ENCODE measurements around the gene HACD2. TPM values are rescaled to one million over a fixed set of nuclear protein-coding genes. Genes with fewer than 3 reads are reported as not detected.
"Not testable (repeated sequence)": the region's sequence is repeated elsewhere in the genome, so short reads cannot be mapped to it uniquely, and the experiment has no call there.

The HACD2 gene
- total RNA-seq, 2 donors from 2014 or later, result 18.8 to 22.6 TPM

DNA sequence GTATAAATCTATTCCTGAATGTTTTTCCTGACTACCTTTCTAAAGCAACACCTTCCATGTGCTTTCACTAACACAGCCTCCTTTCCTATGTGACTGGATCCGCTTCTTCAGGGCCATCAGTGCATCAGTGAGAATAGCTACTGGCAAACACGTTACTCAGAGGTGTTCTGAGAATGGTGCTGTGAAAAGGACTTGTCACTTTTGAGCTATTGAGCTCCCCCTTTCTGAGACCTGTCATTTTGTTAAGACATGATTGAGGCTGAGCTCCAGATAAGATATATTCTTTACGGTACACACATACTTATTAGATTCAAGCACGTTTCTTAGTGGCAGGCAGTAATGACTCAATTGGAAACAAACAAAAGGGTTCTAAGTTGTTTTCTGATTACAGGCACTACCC lies 90.9 kb downstream of the HACD2 start:
- TF ChIP-seq, protein P1, sequence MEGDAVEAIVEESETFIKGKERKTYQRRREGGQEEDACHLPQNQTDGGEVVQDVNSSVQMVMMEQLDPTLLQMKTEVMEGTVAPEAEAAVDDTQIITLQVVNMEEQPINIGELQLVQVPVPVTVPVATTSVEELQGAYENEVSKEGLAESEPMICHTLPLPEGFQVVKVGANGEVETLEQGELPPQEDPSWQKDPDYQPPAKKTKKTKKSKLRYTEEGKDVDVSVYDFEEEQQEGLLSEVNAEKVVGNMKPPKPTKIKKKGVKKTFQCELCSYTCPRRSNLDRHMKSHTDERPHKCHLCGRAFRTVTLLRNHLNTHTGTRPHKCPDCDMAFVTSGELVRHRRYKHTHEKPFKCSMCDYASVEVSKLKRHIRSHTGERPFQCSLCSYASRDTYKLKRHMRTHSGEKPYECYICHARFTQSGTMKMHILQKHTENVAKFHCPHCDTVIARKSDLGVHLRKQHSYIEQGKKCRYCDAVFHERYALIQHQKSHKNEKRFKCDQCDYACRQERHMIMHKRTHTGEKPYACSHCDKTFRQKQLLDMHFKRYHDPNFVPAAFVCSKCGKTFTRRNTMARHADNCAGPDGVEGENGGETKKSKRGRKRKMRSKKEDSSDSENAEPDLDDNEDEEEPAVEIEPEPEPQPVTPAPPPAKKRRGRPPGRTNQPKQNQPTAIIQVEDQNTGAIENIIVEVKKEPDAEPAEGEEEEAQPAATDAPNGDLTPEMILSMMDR (IDR thresholded peaks at IDR 0.05), result no peak
- ATAC-seq (ENCODE audit: insufficient number of reproducible peaks, low FRiP score, low read depth) (no peak), DNase-seq (ENCODE audit: low spot score) (no peak)
- H3K27ac ChIP-seq, result peak overlapping the region in 1 of 2 donors; percentile 3
- H3K27me3 ChIP-seq (replicated peaks; ENCODE audit: insufficient read depth), result no peaks in the 10 kb centered on the region
- H3K36me3 ChIP-seq, result no peaks in the 10 kb centered on the region
- peaks cover 4 to 32% of the 10 kb centered on the region in 2 donors for H3K4me1 ChIP-seq (ENCODE audit: control insufficient read depth in 1 of 2, low read depth in 2 of 2)
- no peak overlapping the region for H3K4me3 ChIP-seq
- H3K9me3 ChIP-seq, result no peaks in the 10 kb centered on the region

DNA sequence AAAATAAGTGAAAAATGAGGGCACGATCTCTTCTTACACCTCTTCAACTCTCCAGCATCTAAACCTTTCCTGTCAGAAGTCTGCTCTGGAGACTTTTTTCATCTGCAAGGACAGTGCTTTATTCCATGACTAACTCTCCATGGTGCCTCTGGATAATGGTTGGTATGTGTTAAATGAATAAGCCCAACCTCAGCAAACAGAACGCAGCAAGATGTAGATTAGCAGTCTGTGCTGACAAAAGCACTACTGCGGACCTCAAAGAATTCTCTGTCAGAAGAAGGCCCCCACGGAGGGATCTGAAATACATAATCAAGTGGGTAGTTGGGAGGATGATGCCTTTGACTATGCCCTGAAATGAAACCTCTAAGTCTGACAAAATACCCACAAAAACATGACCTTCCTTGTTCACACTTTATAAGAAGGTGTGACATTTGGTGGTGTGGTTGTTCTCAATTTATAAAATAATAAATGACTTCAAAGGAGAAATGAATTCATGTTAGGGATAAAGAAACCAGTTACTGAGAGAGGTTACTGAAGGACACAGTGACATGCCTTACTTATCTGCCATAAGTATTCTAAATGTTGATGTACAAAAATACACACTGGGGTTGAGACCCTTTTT lies 92.8 kb downstream of the HACD2 start:
- Histone ChIP-seq H3K9me3 (no peaks in the 10 kb centered on the region), H3K27me3 (replicated peaks; ENCODE audit: insufficient read depth) (no peaks in the 10 kb centered on the region), H3K27ac (no peak overlapping the region), H3K36me3 (no peaks in the 10 kb centered on the region), H3K4me1 (ENCODE audit: control insufficient read depth in 1 of 2, low read depth in 2 of 2) (peaks cover 0 to 29% of the 10 kb centered on the region in 2 donors), H3K4me3 (no peak overlapping the region)
- ATAC-seq (ENCODE audit: insufficient number of reproducible peaks, low FRiP score, low read depth) (no peak), DNase-seq (ENCODE audit: low spot score) (no peak)
- TF ChIP-seq, protein P1 (IDR thresholded peaks at IDR 0.05), result no peak

DNA sequence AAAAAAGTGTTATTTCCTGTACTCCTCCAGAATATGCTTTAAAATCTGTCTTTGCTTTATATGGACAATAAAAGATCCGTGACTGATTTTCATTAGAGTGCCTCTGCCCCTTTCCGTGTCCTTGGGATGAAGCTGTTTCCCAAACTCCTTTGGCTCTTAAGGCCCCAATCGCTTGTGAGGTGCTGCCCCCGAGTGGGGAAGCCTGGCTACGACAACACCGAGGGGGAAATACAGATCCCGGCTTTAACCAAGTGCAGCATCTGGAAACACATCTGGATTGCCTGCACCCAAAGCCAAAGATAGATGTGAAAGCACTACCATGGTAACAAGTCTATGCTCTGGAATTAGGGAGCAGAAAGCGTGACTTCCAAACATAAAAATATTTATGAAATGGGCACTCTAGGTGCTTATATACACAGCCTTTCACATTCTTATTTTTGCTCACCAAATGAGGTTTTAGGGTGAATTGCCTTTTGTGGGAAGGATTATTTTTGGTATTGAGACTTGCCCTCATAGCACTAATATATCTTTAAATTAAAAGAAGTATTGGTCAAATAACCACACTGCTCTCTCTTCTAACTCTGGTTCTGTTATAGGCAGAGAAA lies 95.4 kb downstream of the HACD2 start:
- ATAC-seq (ENCODE audit: insufficient number of reproducible peaks, low FRiP score, low read depth), result no peak

DNA sequence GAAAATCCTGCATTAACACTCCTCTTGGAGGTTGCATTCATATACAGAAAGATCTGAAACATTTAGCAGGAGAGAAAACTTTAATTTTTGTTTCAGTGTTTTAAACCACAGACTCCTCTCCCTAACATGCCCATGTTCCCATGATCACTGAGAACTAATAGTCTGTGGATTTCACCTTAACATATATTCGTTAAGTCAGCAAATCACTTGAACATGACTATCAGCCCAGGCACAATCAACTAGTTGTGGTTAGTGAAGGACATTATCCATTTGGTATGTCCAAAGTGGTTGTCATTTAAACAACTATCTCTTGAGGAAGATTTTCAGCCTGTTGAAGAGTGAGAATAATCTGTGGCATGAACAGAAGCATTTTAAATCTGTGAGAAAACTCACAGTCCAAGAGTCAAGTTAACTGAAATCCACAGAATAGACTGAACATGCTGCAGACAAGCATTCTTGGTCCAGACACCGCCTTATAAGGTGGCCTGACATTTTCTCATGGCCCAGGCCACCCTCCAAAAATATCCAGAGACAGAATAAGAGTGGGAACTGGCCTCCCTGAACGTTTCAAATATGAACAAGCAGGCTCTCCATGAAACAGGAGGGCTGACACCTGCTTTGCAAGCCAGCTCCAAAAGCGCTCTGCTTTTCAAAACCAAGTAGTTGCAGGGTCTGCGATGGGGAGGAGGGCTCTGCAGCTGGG lies 96.1 kb downstream of the HACD2 start:
- Histone ChIP-seq H3K4me1 (ENCODE audit: control insufficient read depth in 1 of 2, low read depth in 2 of 2) (peaks cover 0 to 20% of the 10 kb centered on the region in 2 donors), H3K27me3 (replicated peaks; ENCODE audit: insufficient read depth) (no peaks in the 10 kb centered on the region), H3K36me3 (no peaks in the 10 kb centered on the region), H3K27ac (peak overlapping the region; percentile 74 to 84), H3K4me3 (peak overlapping the region; percentile 39), H3K9me3 (no peaks in the 10 kb centered on the region)
- TF ChIP-seq, protein P1 (IDR thresholded peaks at IDR 0.05), result no peak
- ATAC-seq (ENCODE audit: insufficient number of reproducible peaks, low FRiP score, low read depth) (peak; percentile 57), DNase-seq (ENCODE audit: low spot score) (no peak)

More for the DNA sequence above, 95.4 kb downstream of the HACD2 start:
- no peaks in the 10 kb centered on the region for H3K27me3 ChIP-seq (replicated peaks; ENCODE audit: insufficient read depth)
- TF ChIP-seq, protein P1 (IDR thresholded peaks at IDR 0.05), result peak; percentile 86
- H3K4me3 ChIP-seq, result peak overlapping the region; percentile 39
- no peaks in the 10 kb centered on the region for H3K9me3 ChIP-seq
- DNase-seq (ENCODE audit: low spot score), result peak; percentile 33
- H3K36me3 ChIP-seq, result no peaks in the 10 kb centered on the region
- peaks cover 0 to 25% of the 10 kb centered on the region in 2 donors for H3K4me1 ChIP-seq (ENCODE audit: control insufficient read depth in 1 of 2, low read depth in 2 of 2)
- peak overlapping the region; percentile 74 to 84 for H3K27ac ChIP-seq

DNA sequence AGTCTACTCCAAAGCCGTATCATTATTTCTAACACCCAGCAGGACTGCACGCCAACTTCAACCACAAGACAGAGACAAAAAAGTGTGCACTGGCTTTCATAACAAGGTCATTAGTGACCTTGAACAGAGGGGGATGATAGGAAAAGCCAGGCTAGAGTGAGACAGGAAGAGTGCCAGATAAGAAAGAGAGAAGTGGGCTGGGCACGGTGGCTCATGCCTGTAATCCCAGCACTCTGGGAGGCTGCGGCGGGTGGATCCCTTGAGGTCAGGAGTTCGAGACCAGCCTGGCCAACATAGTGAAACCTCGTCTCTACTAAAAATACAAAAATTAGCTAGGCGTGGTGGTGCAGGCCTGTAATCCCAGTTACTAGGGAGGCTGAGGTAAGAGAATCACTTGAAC lies 97.8 kb downstream of the HACD2 start:
- H3K27me3 ChIP-seq (replicated peaks; ENCODE audit: insufficient read depth); H3K4me3 ChIP-seq; DNase-seq (ENCODE audit: low spot score); ATAC-seq (ENCODE audit: insufficient number of reproducible peaks, low FRiP score, low read depth); H3K36me3 ChIP-seq; H3K9me3 ChIP-seq: not testable (repeated sequence)
- Histone ChIP-seq H3K27ac (peak overlapping the region; percentile 74 to 84), H3K4me1 (ENCODE audit: control insufficient read depth in 1 of 2, low read depth in 2 of 2) (peaks cover 0 to 20% of the 10 kb centered on the region in 2 donors)

Data from thoracic aorta (tissue), 2 donors.